ENCODE data around the gene UGCG.

DNA sequence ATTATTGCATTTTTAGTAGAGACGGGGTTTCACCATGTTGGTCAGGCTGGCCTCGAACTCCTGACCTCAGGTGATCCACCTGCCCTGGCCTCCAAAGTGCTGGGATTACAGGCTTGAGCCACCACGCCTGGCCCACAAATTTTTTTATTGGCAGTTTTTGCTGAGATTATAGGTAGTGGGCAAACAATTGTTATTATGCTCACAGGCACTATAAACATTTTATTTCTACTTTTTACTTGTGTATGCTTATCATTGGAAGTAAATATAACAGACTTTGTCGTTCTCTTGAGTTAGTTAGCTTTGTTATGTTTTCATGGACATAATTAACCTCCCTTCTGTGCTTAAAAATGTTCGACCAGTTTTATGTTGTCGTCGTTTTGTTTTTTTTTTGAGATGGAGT is 23.9 kb downstream of the UGCG start:
- TF ChIP-seq, protein P1, sequence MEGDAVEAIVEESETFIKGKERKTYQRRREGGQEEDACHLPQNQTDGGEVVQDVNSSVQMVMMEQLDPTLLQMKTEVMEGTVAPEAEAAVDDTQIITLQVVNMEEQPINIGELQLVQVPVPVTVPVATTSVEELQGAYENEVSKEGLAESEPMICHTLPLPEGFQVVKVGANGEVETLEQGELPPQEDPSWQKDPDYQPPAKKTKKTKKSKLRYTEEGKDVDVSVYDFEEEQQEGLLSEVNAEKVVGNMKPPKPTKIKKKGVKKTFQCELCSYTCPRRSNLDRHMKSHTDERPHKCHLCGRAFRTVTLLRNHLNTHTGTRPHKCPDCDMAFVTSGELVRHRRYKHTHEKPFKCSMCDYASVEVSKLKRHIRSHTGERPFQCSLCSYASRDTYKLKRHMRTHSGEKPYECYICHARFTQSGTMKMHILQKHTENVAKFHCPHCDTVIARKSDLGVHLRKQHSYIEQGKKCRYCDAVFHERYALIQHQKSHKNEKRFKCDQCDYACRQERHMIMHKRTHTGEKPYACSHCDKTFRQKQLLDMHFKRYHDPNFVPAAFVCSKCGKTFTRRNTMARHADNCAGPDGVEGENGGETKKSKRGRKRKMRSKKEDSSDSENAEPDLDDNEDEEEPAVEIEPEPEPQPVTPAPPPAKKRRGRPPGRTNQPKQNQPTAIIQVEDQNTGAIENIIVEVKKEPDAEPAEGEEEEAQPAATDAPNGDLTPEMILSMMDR (IDR thresholded peaks at IDR 0.05; ENCODE audit: low read depth, low read length) = no peak
- TF ChIP-seq POLR2A (IDR thresholded peaks at IDR 0.05; ENCODE audit: extremely low read depth, insufficient read length) = no peak

Measured in NB4 (cell line).